Caco-2 (cell line): ENCODE data around the gene COX6A1. TPM values are rescaled to one million over a fixed set of nuclear protein-coding genes. Genes with fewer than 3 reads are reported as not detected.
A peak's percentile ranks its signal among the peaks of the same experiment; 100 is the strongest.

Experiments
- BruUV-seq: library from RNA; stranded (reverse); fragments of 400-500 nt; replicated peaks from 2 replicates; lab custom pipeline; 2021; lab: Mats Ljungman, UMichigan
- CTCF ChIA-PET: fragments of 300-600 bp; sonication (Branson Sonifier 250); formaldehyde crosslinking; loops from one replicate; lab custom pipeline; 2022; ENCODE audit warnings: antibody characterized with exemption; lab: Charles Lee
- POLR2A ChIA-PET: fragments of 300-600 bp; sonication (Branson Sonifier 250); formaldehyde crosslinking; loops from one replicate; lab custom pipeline; 2022; ENCODE audit warnings: antibody characterized with exemption; lab: Charles Lee
- DNase-seq, 2 experiments: peaks; one replicate each; pipeline versions ENCODE4 v3.0.0 to v3.0.0-alpha.2; 2020 to 2022
- H3K27me3 ChIP-seq: replicated peaks from 2 replicates; pipeline ENCODE4 v1.6.0; 2011; ENCODE audit warnings: low read length; ENCODE audit not compliant: control insufficient read depth, insufficient read depth
- H3K36me3 ChIP-seq: 2 replicates; pipeline ENCODE4 v1.5.1; 2011; ENCODE audit warnings: low read length; ENCODE audit not compliant: control insufficient read depth, insufficient read depth
- H3K4me1 ChIP-seq: fragments of 250-450 bp; sonication (Bioruptor Pico); 2 replicates; pipeline ENCODE4 v1.5.1; 2020; ENCODE audit warnings: mild to moderate bottlenecking
- H3K4me3 ChIP-seq: 2 replicates; pipeline ENCODE4 v1.5.1; 2011; ENCODE audit warnings: low read depth, mild to moderate bottlenecking, control low read depth, low read length
- H3K9me3 ChIP-seq: fragments of 250-450 bp; sonication (Bioruptor Pico); 2 replicates; pipeline ENCODE4 v1.5.1; 2020; ENCODE audit warnings: mild to moderate bottlenecking, moderate library complexity
- H3K27ac Mint-ChIP-seq: one replicate; pipeline ENCODE4 v1.8.0; 2022; ENCODE audit warnings: mixed read lengths; ENCODE audit not compliant: unreplicated experiment
- H3K27me3 Mint-ChIP-seq: one replicate; pipeline ENCODE4 v1.8.0; 2022; ENCODE audit warnings: mixed read lengths; ENCODE audit not compliant: insufficient read depth, unreplicated experiment
- H3K36me3 Mint-ChIP-seq: one replicate; pipeline ENCODE4 v1.8.0; 2022; ENCODE audit warnings: mild to moderate bottlenecking, mixed read lengths; ENCODE audit not compliant: insufficient read depth, unreplicated experiment
- H3K4me1 Mint-ChIP-seq: one replicate; pipeline ENCODE4 v1.8.0; 2022; ENCODE audit warnings: low read depth, mixed read lengths; ENCODE audit not compliant: unreplicated experiment
- H3K4me3 Mint-ChIP-seq: one replicate; pipeline ENCODE4 v1.8.0; 2022; ENCODE audit warnings: mild to moderate bottlenecking, moderate library complexity, mixed read lengths; ENCODE audit not compliant: unreplicated experiment
- H3K9me3 Mint-ChIP-seq: one replicate; pipeline ENCODE4 v1.8.0; 2022; ENCODE audit warnings: mixed read lengths; ENCODE audit not compliant: unreplicated experiment
- intact Hi-C: fragments of 100-400 bp; cut with micrococcal nuclease; formaldehyde crosslinking; loops from one replicate; pipeline ENCODE4 v1.10.0; 2022; ENCODE audit not compliant: unreplicated experiment
- total RNA-seq: library from RNA; stranded (reverse); gene quantifications from 2 replicates; pipeline ENCODE4 v1.2.3, GENCODE V29; 2022
- TF ChIP-seq, protein P1 (sequence below), 2 experiments: fragments of 200-600 bp in 1 of 2; IDR thresholded peaks; 1 replicate in 1 of 2; 2 replicates in 1 of 2; pipeline versions ENCODE4 v1.5.1 to v1.8.0; 2011 to 2022; ENCODE audit warnings: antibody characterized with exemption in 1 of 2, control low read depth in 1 of 2, inconsistent platforms in 1 of 2, low read depth in 1 of 2, low read length in 1 of 2, mild to moderate bottlenecking in 1 of 2, moderate library complexity in 1 of 2; ENCODE audit not compliant: insufficient read depth in 1 of 2, severe bottlenecking in 1 of 2, unreplicated experiment in 1 of 2

COX6A1 gene
- total RNA-seq, 1 experiment from 2014 or later: 474 TPM

DNA sequence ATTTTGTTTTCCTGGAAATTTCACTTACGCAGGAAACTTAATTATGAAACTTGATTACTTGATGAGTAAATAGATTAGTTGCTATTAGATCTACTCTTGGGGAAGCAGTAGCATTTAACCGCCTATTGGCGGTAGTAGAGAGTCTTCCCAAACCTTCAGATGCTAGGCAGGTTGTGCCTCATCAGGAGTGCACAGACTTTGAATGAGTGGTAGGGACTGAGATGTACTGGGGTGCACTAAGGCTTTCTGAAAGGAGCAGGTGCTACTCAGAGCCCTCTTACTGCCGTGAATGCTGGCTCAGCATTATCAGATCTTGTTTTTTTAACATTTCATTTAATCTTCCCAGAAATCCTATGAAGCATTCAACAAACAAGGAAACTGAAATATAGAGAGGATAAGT is 16.1 kb downstream of the COX6A1 start:
- H3K9me3 ChIP-seq: no peaks in the 10 kb centered on the region
- CTCF ChIA-PET: interaction anchor here (1.1 kb wide), 2 partner anchors 12 to 24 kb away, joined by 4 to 6 read pairs; no protein-coding TSS in a partner anchor
- no peak overlapping the region for H3K27ac Mint-ChIP-seq
- H3K4me3 ChIP-seq: no peak overlapping the region
- no peaks in the 10 kb centered on the region for H3K4me1 Mint-ChIP-seq
- no TSS peak for BruUV-seq
- intact Hi-C loops: no loop called here
- POLR2A ChIA-PET: interaction anchor here (0.6 kb wide), 1 partner anchor 137 kb away, joined by 5 read pairs; no protein-coding TSS in a partner anchor
- peaks cover 6% of the 10 kb centered on the region for H3K36me3 ChIP-seq
- H3K4me1 ChIP-seq: peaks cover 12% of the 10 kb centered on the region
- TF ChIP-seq, protein P1, sequence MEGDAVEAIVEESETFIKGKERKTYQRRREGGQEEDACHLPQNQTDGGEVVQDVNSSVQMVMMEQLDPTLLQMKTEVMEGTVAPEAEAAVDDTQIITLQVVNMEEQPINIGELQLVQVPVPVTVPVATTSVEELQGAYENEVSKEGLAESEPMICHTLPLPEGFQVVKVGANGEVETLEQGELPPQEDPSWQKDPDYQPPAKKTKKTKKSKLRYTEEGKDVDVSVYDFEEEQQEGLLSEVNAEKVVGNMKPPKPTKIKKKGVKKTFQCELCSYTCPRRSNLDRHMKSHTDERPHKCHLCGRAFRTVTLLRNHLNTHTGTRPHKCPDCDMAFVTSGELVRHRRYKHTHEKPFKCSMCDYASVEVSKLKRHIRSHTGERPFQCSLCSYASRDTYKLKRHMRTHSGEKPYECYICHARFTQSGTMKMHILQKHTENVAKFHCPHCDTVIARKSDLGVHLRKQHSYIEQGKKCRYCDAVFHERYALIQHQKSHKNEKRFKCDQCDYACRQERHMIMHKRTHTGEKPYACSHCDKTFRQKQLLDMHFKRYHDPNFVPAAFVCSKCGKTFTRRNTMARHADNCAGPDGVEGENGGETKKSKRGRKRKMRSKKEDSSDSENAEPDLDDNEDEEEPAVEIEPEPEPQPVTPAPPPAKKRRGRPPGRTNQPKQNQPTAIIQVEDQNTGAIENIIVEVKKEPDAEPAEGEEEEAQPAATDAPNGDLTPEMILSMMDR (IDR thresholded peaks at IDR 0.05; ENCODE audit: insufficient read depth in 1 of 2, low read depth in 1 of 2, low read length in 1 of 2, severe bottlenecking in 1 of 2, unreplicated experiment in 1 of 2): peak; percentile 36 to 49
- no peak overlapping the region for H3K4me3 Mint-ChIP-seq
- no peak for DNase-seq
- H3K27me3 ChIP-seq: no peaks in the 10 kb centered on the region
- H3K9me3 Mint-ChIP-seq: no peaks in the 10 kb centered on the region
- peaks cover 85% of the 10 kb centered on the region for H3K36me3 Mint-ChIP-seq
- no peaks in the 10 kb centered on the region for H3K27me3 Mint-ChIP-seq

DNA sequence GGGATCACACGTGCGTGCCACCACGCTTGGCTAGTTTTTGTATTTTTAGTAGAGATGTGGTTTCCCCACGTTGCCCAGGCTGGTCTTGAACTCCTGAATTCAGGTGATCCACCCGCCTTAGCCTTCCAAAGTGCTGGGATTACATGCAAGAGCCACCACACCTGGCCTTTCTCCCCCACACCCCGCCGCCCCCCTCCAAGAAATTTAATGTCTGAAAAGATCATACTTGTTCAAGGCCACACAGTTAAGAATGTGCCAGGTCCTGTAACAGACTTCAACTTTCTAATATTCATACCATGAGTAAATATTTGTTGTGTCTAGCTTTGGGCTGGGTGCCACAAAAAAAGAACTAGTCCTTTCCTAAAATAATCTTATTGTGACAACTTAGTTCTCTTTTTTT is 17.4 kb downstream of the COX6A1 start:
- H3K36me3 ChIP-seq: peaks cover 5% of the 10 kb centered on the region
- H3K27ac Mint-ChIP-seq: no peak overlapping the region

DNA sequence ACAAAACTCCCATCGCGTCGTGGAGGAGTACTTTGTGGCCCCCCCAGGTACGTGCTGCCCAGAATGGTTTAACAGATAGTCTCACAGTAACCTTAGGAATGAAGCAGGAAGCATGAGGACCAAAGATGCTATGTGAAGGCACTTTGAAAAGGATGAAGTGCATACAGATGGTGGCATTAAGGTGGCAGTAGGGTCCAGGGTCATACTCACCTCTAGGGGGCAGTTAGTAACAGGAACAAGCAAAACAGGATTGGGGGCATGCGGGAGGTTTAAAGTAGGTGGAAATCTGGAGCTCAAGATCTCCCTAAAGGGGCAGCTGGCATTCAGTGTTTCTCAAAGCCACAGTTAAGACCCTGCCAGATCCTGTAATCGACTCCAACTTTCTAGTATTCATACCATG is 19.2 kb downstream of the COX6A1 start:
- Histone ChIP-seq H3K9me3 (no peaks in the 10 kb centered on the region), H3K27me3 (no peaks in the 10 kb centered on the region), H3K4me3 (no peak overlapping the region), H3K36me3 (peaks cover 3% of the 10 kb centered on the region), H3K4me1 (peaks cover 15% of the 10 kb centered on the region)
- no peak overlapping the region for H3K4me3 Mint-ChIP-seq
- ChIA-PET POLR2A (interaction anchor here (0.6 to 1.1 kb wide), 2 partner anchors 9 to 12 kb away, joined by 6 to 12 read pairs; no protein-coding TSS in a partner anchor), CTCF (interaction anchor here (0.5 to 1.5 kb wide), 5 partner anchors 8 to 178 kb away, joined by 3 to 9 read pairs (median 4); no protein-coding TSS in a partner anchor)
- intact Hi-C loops: no loop called here
- H3K9me3 Mint-ChIP-seq: no peaks in the 10 kb centered on the region
- H3K36me3 Mint-ChIP-seq: peaks cover 92% of the 10 kb centered on the region
- BruUV-seq: no TSS peak
- H3K27me3 Mint-ChIP-seq: no peaks in the 10 kb centered on the region
- peak in 1 of 2 experiments; percentile 47 for DNase-seq
- TF ChIP-seq, protein P1 (IDR thresholded peaks at IDR 0.05; ENCODE audit: insufficient read depth in 1 of 2, low read depth in 1 of 2, low read length in 1 of 2, severe bottlenecking in 1 of 2, unreplicated experiment in 1 of 2): peak; percentile 47 to 48
- no peaks in the 10 kb centered on the region for H3K4me1 Mint-ChIP-seq
- H3K27ac Mint-ChIP-seq: peak overlapping the region; percentile 29

More for the DNA sequence above, 17.4 kb downstream of the COX6A1 start:
- no TSS peak for BruUV-seq
- ChIA-PET CTCF (no interaction called here), POLR2A (no interaction called here)
- Histone ChIP-seq H3K27me3 (no peaks in the 10 kb centered on the region), H3K4me1 (peaks cover 12% of the 10 kb centered on the region), H3K4me3 (no peak overlapping the region), H3K9me3 (no peaks in the 10 kb centered on the region)
- no peaks in the 10 kb centered on the region for H3K9me3 Mint-ChIP-seq
- no peak for DNase-seq
- TF ChIP-seq, protein P1 (IDR thresholded peaks at IDR 0.05; ENCODE audit: insufficient read depth in 1 of 2, low read depth in 1 of 2, low read length in 1 of 2, severe bottlenecking in 1 of 2, unreplicated experiment in 1 of 2): no peak
- H3K36me3 Mint-ChIP-seq: peaks cover 85% of the 10 kb centered on the region
- H3K27me3 Mint-ChIP-seq: no peaks in the 10 kb centered on the region
- no peak overlapping the region for H3K4me3 Mint-ChIP-seq
- no peaks in the 10 kb centered on the region for H3K4me1 Mint-ChIP-seq
- intact Hi-C loops: no loop called here
